ENCODE data around the gene FBXL7. TPM values are rescaled to one million over a fixed set of nuclear protein-coding genes. Genes with fewer than 3 reads are reported as not detected.

The FBXL7 gene
- total RNA-seq, 1 experiment from 2014 or later = not detected

- CTCF ChIA-PET = no interaction called here
These were observed 155.7 kb downstream of the FBXL7 start for GRCh38 chr5:15655683-15656082.

DNA sequence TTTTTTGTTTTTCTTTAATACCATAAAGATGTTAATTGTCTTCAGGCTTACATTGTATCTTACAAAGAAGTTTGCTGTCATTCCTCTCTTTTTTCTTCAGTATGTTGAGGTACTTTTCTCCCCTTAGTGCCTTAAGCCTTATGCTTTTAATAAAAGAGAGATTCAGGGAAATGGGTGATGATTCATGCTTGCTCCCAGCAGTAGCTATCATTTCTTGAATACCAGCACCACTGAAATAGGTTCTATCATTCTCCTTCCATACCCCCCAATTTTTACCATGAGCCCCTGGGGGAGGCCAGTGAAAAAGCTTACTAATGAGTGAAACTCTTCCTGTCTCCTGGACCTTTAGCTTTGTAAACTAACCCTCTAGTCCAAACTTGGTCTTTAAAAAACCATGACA, 165.0 kb downstream of the FBXL7 start:
- in situ Hi-C loops (cut with HindIII; ENCODE audit: low pct_unique_long_range_greater_than_20kb, low sequenced_read_pairs) = no loop called here

More at GRCh38 chr5:15655683-15656082, 155.7 kb downstream of the FBXL7 start:
- BruUV-seq (replicated peaks) = no TSS peak
- DNase-seq (ENCODE audit: low read depth, low spot score) = no peak
- in situ Hi-C loops (cut with HindIII; ENCODE audit: low pct_unique_long_range_greater_than_20kb, low sequenced_read_pairs) (no loop called here), intact Hi-C loops (cut with micrococcal nuclease; ENCODE audit: unreplicated experiment) (no loop called here)
- Histone ChIP-seq H3K4me3 (ENCODE audit: low read depth in 2 of 2, low read length in 2 of 2) (no peak overlapping the region), H3K36me3 (ENCODE audit: control insufficient read depth, insufficient read depth, low read length) (no peaks in the 10 kb centered on the region), H3K27me3 (ENCODE audit: control insufficient read depth, insufficient read depth, low read length) (no peaks in the 10 kb centered on the region), H3K4me1 (ENCODE audit: control insufficient read depth, insufficient read depth, low read length) (no peaks in the 10 kb centered on the region), H3K27ac (ENCODE audit: low read length) (no peak overlapping the region), H3K9me3 (ENCODE audit: control insufficient read depth, insufficient read depth, low read depth, low read length) (no peaks in the 10 kb centered on the region)
- POLR2A ChIA-PET = no interaction called here
- TF ChIP-seq, protein P1, sequence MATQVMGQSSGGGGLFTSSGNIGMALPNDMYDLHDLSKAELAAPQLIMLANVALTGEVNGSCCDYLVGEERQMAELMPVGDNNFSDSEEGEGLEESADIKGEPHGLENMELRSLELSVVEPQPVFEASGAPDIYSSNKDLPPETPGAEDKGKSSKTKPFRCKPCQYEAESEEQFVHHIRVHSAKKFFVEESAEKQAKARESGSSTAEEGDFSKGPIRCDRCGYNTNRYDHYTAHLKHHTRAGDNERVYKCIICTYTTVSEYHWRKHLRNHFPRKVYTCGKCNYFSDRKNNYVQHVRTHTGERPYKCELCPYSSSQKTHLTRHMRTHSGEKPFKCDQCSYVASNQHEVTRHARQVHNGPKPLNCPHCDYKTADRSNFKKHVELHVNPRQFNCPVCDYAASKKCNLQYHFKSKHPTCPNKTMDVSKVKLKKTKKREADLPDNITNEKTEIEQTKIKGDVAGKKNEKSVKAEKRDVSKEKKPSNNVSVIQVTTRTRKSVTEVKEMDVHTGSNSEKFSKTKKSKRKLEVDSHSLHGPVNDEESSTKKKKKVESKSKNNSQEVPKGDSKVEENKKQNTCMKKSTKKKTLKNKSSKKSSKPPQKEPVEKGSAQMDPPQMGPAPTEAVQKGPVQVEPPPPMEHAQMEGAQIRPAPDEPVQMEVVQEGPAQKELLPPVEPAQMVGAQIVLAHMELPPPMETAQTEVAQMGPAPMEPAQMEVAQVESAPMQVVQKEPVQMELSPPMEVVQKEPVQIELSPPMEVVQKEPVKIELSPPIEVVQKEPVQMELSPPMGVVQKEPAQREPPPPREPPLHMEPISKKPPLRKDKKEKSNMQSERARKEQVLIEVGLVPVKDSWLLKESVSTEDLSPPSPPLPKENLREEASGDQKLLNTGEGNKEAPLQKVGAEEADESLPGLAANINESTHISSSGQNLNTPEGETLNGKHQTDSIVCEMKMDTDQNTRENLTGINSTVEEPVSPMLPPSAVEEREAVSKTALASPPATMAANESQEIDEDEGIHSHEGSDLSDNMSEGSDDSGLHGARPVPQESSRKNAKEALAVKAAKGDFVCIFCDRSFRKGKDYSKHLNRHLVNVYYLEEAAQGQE (IDR thresholded peaks at IDR 0.05; ENCODE audit: insufficient read depth in 1 of 2, low read depth in 2 of 2, low read length in 1 of 2) = no peak
- TF ChIP-seq, protein P2, sequence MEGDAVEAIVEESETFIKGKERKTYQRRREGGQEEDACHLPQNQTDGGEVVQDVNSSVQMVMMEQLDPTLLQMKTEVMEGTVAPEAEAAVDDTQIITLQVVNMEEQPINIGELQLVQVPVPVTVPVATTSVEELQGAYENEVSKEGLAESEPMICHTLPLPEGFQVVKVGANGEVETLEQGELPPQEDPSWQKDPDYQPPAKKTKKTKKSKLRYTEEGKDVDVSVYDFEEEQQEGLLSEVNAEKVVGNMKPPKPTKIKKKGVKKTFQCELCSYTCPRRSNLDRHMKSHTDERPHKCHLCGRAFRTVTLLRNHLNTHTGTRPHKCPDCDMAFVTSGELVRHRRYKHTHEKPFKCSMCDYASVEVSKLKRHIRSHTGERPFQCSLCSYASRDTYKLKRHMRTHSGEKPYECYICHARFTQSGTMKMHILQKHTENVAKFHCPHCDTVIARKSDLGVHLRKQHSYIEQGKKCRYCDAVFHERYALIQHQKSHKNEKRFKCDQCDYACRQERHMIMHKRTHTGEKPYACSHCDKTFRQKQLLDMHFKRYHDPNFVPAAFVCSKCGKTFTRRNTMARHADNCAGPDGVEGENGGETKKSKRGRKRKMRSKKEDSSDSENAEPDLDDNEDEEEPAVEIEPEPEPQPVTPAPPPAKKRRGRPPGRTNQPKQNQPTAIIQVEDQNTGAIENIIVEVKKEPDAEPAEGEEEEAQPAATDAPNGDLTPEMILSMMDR (IDR thresholded peaks at IDR 0.05) = no peak
- TF ChIP-seq TCF7L2 (IDR thresholded peaks at IDR 0.05; ENCODE audit: low read depth, low read length) = no peak
- TF ChIP-seq POLR2AphosphoS5 (IDR thresholded peaks at IDR 0.05; ENCODE audit: low read depth, low read length) = no peak
- no peak for TF ChIP-seq SIN3A (IDR thresholded peaks at IDR 0.05; ENCODE audit: borderline replicate concordance, insufficient read depth, low read depth, low read length)
- ATAC-seq = no peak

More for the DNA sequence above, 165.0 kb downstream of the FBXL7 start:
- Histone ChIP-seq H3K4me3 (ENCODE audit: low read depth in 2 of 2, low read length in 2 of 2) (no peak overlapping the region), H3K9me3 (ENCODE audit: control insufficient read depth, insufficient read depth, low read depth, low read length) (0 out of 2 replicates have a peak, but pooled peaks cover 2% of the 10 kb centered on the region), H3K4me1 (ENCODE audit: control insufficient read depth, insufficient read depth, low read length) (no peaks in the 10 kb centered on the region), H3K27me3 (ENCODE audit: control insufficient read depth, insufficient read depth, low read length) (no peaks in the 10 kb centered on the region), H3K27ac (ENCODE audit: low read length) (no peak overlapping the region), H3K36me3 (ENCODE audit: control insufficient read depth, insufficient read depth, low read length) (no peaks in the 10 kb centered on the region)
- no peak for ATAC-seq
- no peak for DNase-seq (ENCODE audit: low read depth, low spot score)
- POLR2A ChIA-PET = no interaction called here
- intact Hi-C loops (cut with micrococcal nuclease; ENCODE audit: unreplicated experiment) = no loop called here
- BruUV-seq (replicated peaks) = no TSS peak
- TF ChIP-seq POLR2AphosphoS5 (IDR thresholded peaks at IDR 0.05; ENCODE audit: low read depth, low read length) = no peak
- TF ChIP-seq SIN3A (IDR thresholded peaks at IDR 0.05; ENCODE audit: borderline replicate concordance, insufficient read depth, low read depth, low read length) = no peak
- TF ChIP-seq, protein P1 (IDR thresholded peaks at IDR 0.05; ENCODE audit: insufficient read depth in 1 of 2, low read depth in 2 of 2, low read length in 1 of 2) = no peak
- TF ChIP-seq TCF7L2 (IDR thresholded peaks at IDR 0.05; ENCODE audit: low read depth, low read length) = no peak
- TF ChIP-seq, protein P2 (IDR thresholded peaks at IDR 0.05) = no peak
- CTCF ChIA-PET = no interaction called here

Data from Panc1 (cell line).